MM.1S (cell line): Measurements from ENCODE around the gene ABCA1.

ENCODE experiments used
- DNase-seq: peaks from one replicate; pipeline ENCODE4 v3.0.0-alpha.2; 2015
- H2AFZ ChIP-seq: fragments of 300-600 bp; sonication (generic); 2 replicates; pipeline ENCODE4 v1.6.0; 2016; ENCODE audit warnings: antibody characterized with exemption, low read length
- H3F3A ChIP-seq: fragments of 300-600 bp; sonication (generic); 2 replicates; pipeline ENCODE4 v1.6.1; 2016; ENCODE audit warnings: mild to moderate bottlenecking, antibody characterized with exemption, low read length, moderate library complexity, mixed read lengths; ENCODE audit not compliant: insufficient read depth
- H3K27ac ChIP-seq: fragments of 300-600 bp; sonication (generic); 2 replicates; pipeline ENCODE4 v1.5.1; 2016; ENCODE audit warnings: mild to moderate bottlenecking, low read length
- H3K27me3 ChIP-seq: fragments of 300-600 bp; sonication (generic); replicated peaks from 2 replicates; pipeline ENCODE4 v1.6.0; 2016; ENCODE audit warnings: low read length; ENCODE audit not compliant: insufficient read depth
- H3K36me3 ChIP-seq: fragments of 300-600 bp; sonication (generic); replicated peaks from 2 replicates; pipeline ENCODE4 v1.6.1; 2016; ENCODE audit warnings: mild to moderate bottlenecking, low read length, mixed read lengths; ENCODE audit not compliant: insufficient read depth
- H3K4me1 ChIP-seq: fragments of 300-600 bp; sonication (generic); 2 replicates; pipeline ENCODE4 v1.6.1; 2016; ENCODE audit warnings: low read length, mixed read lengths
- H3K4me2 ChIP-seq: fragments of 300-600 bp; sonication (generic); 2 replicates; pipeline ENCODE4 v1.6.0; 2016; ENCODE audit warnings: low read depth, low read length
- H3K4me3 ChIP-seq: fragments of 300-600 bp; sonication (generic); 2 replicates; pipeline ENCODE4 v1.5.1; 2016; ENCODE audit warnings: low read length, mixed read lengths
- H3K79me2 ChIP-seq: fragments of 300-600 bp; sonication (generic); 2 replicates; pipeline ENCODE4 v1.6.1; 2016; ENCODE audit warnings: mixed run types, low read length, mixed read lengths
- H3K9ac ChIP-seq: fragments of 300-600 bp; sonication (generic); 2 replicates; pipeline ENCODE4 v1.6.1; 2016; ENCODE audit warnings: low read length, mixed read lengths
- H3K9me2 ChIP-seq: fragments of 300-600 bp; sonication (generic); replicated peaks from 2 replicates; pipeline ENCODE4 v1.6.1; 2016; ENCODE audit warnings: mild to moderate bottlenecking, low read length, mixed read lengths; ENCODE audit not compliant: insufficient read depth
- H3K9me3 ChIP-seq: fragments of 300-600 bp; sonication (generic); replicated peaks from 2 replicates; pipeline ENCODE4 v1.6.1; 2016; ENCODE audit warnings: mild to moderate bottlenecking, low read length, mixed read lengths; ENCODE audit not compliant: insufficient read depth
- H4K20me1 ChIP-seq: fragments of 300-600 bp; sonication (generic); 2 replicates; pipeline ENCODE4 v1.6.1; 2016; ENCODE audit warnings: mild to moderate bottlenecking, low read length, moderate library complexity, mixed read lengths; ENCODE audit not compliant: insufficient read depth
- EZH2 ChIP-seq: fragments of 300-600 bp; sonication (generic); optimal IDR thresholded peaks from 2 replicates; pipeline ENCODE3; 2017; ENCODE audit warnings: low read depth, mild to moderate bottlenecking, antibody characterized with exemption, low read length, mixed read lengths
- EZH2phosphoT487 ChIP-seq: fragments of 300-600 bp; sonication (generic); IDR thresholded peaks from 2 replicates; pipeline ENCODE4 v1.6.1; 2018; ENCODE audit warnings: antibody characterized with exemption, low read length
- TF ChIP-seq, protein P1 (sequence below): fragments of 300-600 bp; sonication (generic); IDR thresholded peaks from 2 replicates; pipeline ENCODE4 v1.5.1; 2016; ENCODE audit warnings: antibody characterized with exemption, low read length, mixed read lengths

Gene ABCA1

DNA sequence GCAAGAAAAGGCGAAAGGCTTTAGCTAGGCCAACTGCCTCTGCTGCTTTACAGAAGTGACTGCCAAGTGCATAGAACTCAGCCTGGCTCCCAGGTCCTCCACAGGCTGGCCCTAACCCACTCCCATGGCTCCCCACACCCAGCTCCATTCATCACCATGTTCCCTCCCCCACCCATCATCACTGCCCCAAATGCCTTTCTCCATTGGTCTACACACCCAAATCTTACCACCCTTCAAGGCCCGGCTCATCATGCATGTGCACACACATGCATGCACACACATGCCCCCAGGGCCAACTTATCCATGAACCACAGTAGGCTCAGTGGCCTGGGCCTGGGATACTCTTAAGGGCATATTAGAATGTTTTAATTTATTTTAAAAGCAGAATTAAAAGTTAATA is 44.8 kb downstream of the ABCA1 start:
- Histone ChIP-seq H3K9ac (no peak overlapping the region), H3K27me3 (no peaks in the 10 kb centered on the region), H3K9me3 (no peaks in the 10 kb centered on the region), H4K20me1 (no peaks in the 10 kb centered on the region), H3K27ac (no peak overlapping the region), H3K36me3 (no peaks in the 10 kb centered on the region), H3F3A (no peaks in the 10 kb centered on the region), H3K79me2 (no peaks in the 10 kb centered on the region), H3K4me3 (no peak overlapping the region), H2AFZ (no peak overlapping the region), H3K9me2 (no peaks in the 10 kb centered on the region), H3K4me1 (no peaks in the 10 kb centered on the region), H3K4me2 (no peak overlapping the region)
- TF ChIP-seq, protein P1, sequence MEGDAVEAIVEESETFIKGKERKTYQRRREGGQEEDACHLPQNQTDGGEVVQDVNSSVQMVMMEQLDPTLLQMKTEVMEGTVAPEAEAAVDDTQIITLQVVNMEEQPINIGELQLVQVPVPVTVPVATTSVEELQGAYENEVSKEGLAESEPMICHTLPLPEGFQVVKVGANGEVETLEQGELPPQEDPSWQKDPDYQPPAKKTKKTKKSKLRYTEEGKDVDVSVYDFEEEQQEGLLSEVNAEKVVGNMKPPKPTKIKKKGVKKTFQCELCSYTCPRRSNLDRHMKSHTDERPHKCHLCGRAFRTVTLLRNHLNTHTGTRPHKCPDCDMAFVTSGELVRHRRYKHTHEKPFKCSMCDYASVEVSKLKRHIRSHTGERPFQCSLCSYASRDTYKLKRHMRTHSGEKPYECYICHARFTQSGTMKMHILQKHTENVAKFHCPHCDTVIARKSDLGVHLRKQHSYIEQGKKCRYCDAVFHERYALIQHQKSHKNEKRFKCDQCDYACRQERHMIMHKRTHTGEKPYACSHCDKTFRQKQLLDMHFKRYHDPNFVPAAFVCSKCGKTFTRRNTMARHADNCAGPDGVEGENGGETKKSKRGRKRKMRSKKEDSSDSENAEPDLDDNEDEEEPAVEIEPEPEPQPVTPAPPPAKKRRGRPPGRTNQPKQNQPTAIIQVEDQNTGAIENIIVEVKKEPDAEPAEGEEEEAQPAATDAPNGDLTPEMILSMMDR, result no peak
- TF ChIP-seq EZH2 (no peak), EZH2phosphoT487 (no peak)
- no peak for DNase-seq

DNA sequence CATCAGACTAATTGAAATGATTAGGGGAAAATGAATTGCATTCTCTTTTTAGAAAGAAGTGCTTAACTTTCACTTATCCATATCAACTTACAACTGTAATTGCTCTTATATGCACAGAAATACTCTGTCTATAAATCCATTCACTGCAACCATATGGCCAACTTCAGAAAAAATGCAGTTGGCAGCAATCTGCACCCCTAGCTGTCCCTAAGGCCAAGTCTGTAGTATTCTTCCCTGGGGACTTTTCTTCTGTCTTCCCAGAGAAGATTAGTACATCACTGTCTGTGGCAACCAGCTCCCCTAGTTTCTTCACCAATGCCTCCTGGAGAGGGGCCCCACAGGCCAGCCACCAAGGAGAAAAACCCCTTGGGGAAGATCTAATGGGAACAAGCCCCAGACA is 45.4 kb downstream of the ABCA1 start:
- TF ChIP-seq, protein P1, result no peak
- TF ChIP-seq EZH2 (no peak), EZH2phosphoT487 (no peak)
- Histone ChIP-seq H3K4me3 (no peak overlapping the region), H3K9me2 (no peaks in the 10 kb centered on the region), H3K79me2 (no peaks in the 10 kb centered on the region), H2AFZ (no peak overlapping the region), H3F3A (no peaks in the 10 kb centered on the region), H3K27ac (no peak overlapping the region), H3K36me3 (no peaks in the 10 kb centered on the region), H3K9ac (no peak overlapping the region), H3K9me3 (no peaks in the 10 kb centered on the region), H3K27me3 (no peaks in the 10 kb centered on the region), H3K4me1 (no peaks in the 10 kb centered on the region), H3K4me2 (no peak overlapping the region), H4K20me1 (no peaks in the 10 kb centered on the region)
- no peak for DNase-seq

DNA sequence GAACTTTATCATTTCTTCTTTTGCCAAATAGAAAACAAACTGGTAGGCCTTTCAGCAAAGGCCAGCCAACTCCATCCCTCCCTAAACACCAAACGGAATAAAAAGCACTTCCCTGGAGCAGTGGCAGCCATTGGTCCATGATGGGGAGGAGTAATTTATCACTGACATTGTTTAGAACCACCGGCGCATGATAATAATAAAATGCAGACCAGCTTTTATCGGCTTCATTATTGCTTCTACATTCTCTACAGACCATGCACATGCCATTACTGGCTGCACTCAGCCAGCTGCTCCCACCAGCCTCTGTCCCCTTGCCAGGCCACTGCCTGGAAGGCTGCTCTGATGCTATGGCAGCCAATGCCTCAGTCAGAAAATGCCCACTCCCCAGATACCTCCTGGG is 45.9 kb downstream of the ABCA1 start:
- no peak overlapping the region for H3K4me3 ChIP-seq
- H3K27ac ChIP-seq, result no peak overlapping the region
- no peaks in the 10 kb centered on the region for H3K27me3 ChIP-seq
- H3K9me3 ChIP-seq, result no peaks in the 10 kb centered on the region
- H3F3A ChIP-seq, result no peaks in the 10 kb centered on the region
- H3K36me3 ChIP-seq, result no peaks in the 10 kb centered on the region
- H3K9me2 ChIP-seq, result no peaks in the 10 kb centered on the region
- no peaks in the 10 kb centered on the region for H3K79me2 ChIP-seq
- H3K4me1 ChIP-seq, result no peaks in the 10 kb centered on the region
- no peak for DNase-seq
- TF ChIP-seq EZH2phosphoT487 (no peak), EZH2 (no peak)
- TF ChIP-seq, protein P1, result no peak
- no peak overlapping the region for H3K9ac ChIP-seq
- no peak overlapping the region for H2AFZ ChIP-seq
- no peaks in the 10 kb centered on the region for H4K20me1 ChIP-seq
- H3K4me2 ChIP-seq, result no peak overlapping the region
